ENCODE data around the gene PRRC2B.
"Not testable (repeated sequence)": the region's sequence is repeated elsewhere in the genome, so short reads cannot be mapped to it uniquely, and the experiment has no call there.

GRCh38 chr9:131455655-131456054 lies 61.8 kb downstream of the PRRC2B start:
- not testable (repeated sequence) for TF ChIP-seq POLR2A (IDR thresholded peaks at IDR 0.05; ENCODE audit: low read length); GATA1 (IDR thresholded peaks at IDR 0.05; ENCODE audit: low read depth, low read length)

Data from erythroblast (primary cell).